Endodermal cell (in vitro differentiated cells): ENCODE measurements around the gene PSMG4. TPM values are rescaled to one million over a fixed set of nuclear protein-coding genes. Genes with fewer than 3 reads are reported as not detected.
A peak's percentile ranks its signal among the peaks of the same experiment; 100 is the strongest.

Experiments
- DNase-seq: peaks from one replicate; pipeline ENCODE4 v3.0.0-alpha.2; 2017
- H3K27ac ChIP-seq: 2 replicates; pipeline ENCODE4 v1.5.1; 2013; ENCODE audit warnings: mild to moderate bottlenecking, low read depth, low read length, moderate library complexity
- H3K27me3 ChIP-seq: 2 replicates; pipeline ENCODE4 v1.6.1; 2013; ENCODE audit warnings: mild to moderate bottlenecking, low read length, moderate library complexity; ENCODE audit not compliant: insufficient read depth, control insufficient read depth, poor library complexity, severe bottlenecking
- H3K36me3 ChIP-seq: 2 replicates; pipeline ENCODE4 v1.7.0; 2013; ENCODE audit warnings: mild to moderate bottlenecking, low read length, moderate library complexity; ENCODE audit not compliant: control insufficient read depth, insufficient read depth
- H3K4me1 ChIP-seq: one replicate; pipeline ENCODE4 v1.7.0; 2013; ENCODE audit warnings: low read length; ENCODE audit not compliant: control insufficient read depth, insufficient read depth
- H3K4me3 ChIP-seq: 2 replicates; pipeline ENCODE4 v1.5.1; 2013; ENCODE audit warnings: mild to moderate bottlenecking, low read length, moderate library complexity
- H3K9ac ChIP-seq: 2 replicates; pipeline ENCODE4 v1.6.1; 2013; ENCODE audit warnings: mild to moderate bottlenecking, low read length, moderate library complexity; ENCODE audit not compliant: poor library complexity, severe bottlenecking; ENCODE audit errors: extremely low read depth
- H3K9me3 ChIP-seq: 2 replicates; pipeline ENCODE4 v1.6.1; 2013; ENCODE audit warnings: mild to moderate bottlenecking, low read length, moderate library complexity; ENCODE audit not compliant: control insufficient read depth
- H3K27ac Mint-ChIP-seq: 2 replicates; pipeline ENCODE4 v1.8.0; 2020; ENCODE audit warnings: mixed read lengths
- H3K27me3 Mint-ChIP-seq: 2 replicates; pipeline ENCODE4 v1.8.0; 2021; ENCODE audit warnings: mild to moderate bottlenecking, mixed read lengths; ENCODE audit not compliant: insufficient read depth
- H3K36me3 Mint-ChIP-seq: 2 replicates; pipeline ENCODE4 v1.8.0; 2020; ENCODE audit warnings: low read depth, mixed read lengths
- H3K4me1 Mint-ChIP-seq: 2 replicates; pipeline ENCODE4 v1.8.0; 2020; ENCODE audit warnings: mixed read lengths
- H3K4me3 Mint-ChIP-seq: 2 replicates; pipeline ENCODE4 v1.8.0; 2020; ENCODE audit warnings: mild to moderate bottlenecking, moderate library complexity, mixed read lengths
- H3K9me3 Mint-ChIP-seq: 2 replicates; pipeline ENCODE4 v1.8.0; 2020; ENCODE audit warnings: mild to moderate bottlenecking, mixed read lengths
- WGBS, 2 experiments: methylation state at CpG; one replicate each; pipeline versions ENCODE4 v1.1.5 to v1.1.7; 2013; ENCODE audit warnings: missing lambda C conversion rate in 2 of 2, mixed read lengths in 1 of 2; ENCODE audit not compliant: insufficient coverage in 1 of 2, insufficient read length in 1 of 2; 5-methylcytosine and 5-hydroxymethylcytosine counted together
- total RNA-seq, 2 donors: library from RNA; stranded (reverse); fragmentation: NEBNext Ultra II Directional in 1 of 2; extraction: Animal tissue kit (Norgen Biotek cat#: 25700) in 1 of 2; gene quantifications; 2 replicates in 1 of 2; 3 replicates in 1 of 2; pipeline ENCODE4 v1.2.1, GENCODE V29; 2021
- TF ChIP-seq, protein P1 (sequence below): fragments of 200-600 bp; sonication (generic); conservative IDR thresholded peaks from 2 replicates; pipeline ENCODE4 v1.5.0; 2021; ENCODE audit warnings: antibody characterized with exemption, mild to moderate bottlenecking

PSMG4 gene
- total RNA-seq, 2 donors from 2014 or later: 16.0 to 21.5 TPM

GRCh38 chr6:3314621-3315467 lies 56.1 kb downstream of the PSMG4 start:
- TF ChIP-seq, protein P1, sequence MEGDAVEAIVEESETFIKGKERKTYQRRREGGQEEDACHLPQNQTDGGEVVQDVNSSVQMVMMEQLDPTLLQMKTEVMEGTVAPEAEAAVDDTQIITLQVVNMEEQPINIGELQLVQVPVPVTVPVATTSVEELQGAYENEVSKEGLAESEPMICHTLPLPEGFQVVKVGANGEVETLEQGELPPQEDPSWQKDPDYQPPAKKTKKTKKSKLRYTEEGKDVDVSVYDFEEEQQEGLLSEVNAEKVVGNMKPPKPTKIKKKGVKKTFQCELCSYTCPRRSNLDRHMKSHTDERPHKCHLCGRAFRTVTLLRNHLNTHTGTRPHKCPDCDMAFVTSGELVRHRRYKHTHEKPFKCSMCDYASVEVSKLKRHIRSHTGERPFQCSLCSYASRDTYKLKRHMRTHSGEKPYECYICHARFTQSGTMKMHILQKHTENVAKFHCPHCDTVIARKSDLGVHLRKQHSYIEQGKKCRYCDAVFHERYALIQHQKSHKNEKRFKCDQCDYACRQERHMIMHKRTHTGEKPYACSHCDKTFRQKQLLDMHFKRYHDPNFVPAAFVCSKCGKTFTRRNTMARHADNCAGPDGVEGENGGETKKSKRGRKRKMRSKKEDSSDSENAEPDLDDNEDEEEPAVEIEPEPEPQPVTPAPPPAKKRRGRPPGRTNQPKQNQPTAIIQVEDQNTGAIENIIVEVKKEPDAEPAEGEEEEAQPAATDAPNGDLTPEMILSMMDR: no peak
- Mint-ChIP-seq H3K4me1 (no peaks in the 10 kb centered on the region), H3K9me3 (no peaks in the 10 kb centered on the region), H3K4me3 (no peak overlapping the region), H3K36me3 (no peaks in the 10 kb centered on the region), H3K27me3 (peaks cover 1% of the 10 kb centered on the region), H3K27ac (no peak overlapping the region)
- Histone ChIP-seq H3K4me1 (peaks cover 4% of the 10 kb centered on the region), H3K9me3 (no peaks in the 10 kb centered on the region), H3K27ac (no peak overlapping the region), H3K27me3 (no peaks in the 10 kb centered on the region), H3K36me3 (no peaks in the 10 kb centered on the region), H3K4me3 (no peak overlapping the region), H3K9ac (no peak overlapping the region)
- WGBS, 2 experiments: 94 to 97% methylated on average over 16 to 20 of the region's 20 CpGs
- peak; percentile 33 for DNase-seq

DNA sequence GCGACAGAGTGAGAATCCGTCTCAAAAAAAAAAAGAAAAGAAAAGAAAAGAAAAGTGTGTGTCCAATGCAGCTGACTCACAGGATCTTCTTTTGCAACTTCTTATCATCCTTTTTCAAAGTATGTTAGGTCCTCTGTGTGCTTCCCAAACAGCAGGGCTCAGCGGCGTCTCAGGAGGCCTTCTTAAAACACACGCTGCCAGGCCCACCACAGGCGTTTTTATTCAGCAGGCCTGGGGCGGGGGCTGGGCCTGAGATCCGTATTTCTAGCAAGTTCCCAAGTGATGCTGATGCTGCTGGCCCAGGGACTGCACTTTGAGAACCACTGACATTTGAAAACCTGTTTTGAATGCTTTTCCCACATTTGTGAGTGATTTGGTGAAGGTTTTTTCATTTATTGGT lies 57.1 kb downstream of the PSMG4 start:
- H3K27ac ChIP-seq: no peak overlapping the region
- no peaks in the 10 kb centered on the region for H3K4me1 Mint-ChIP-seq
- no peaks in the 10 kb centered on the region for H3K9me3 ChIP-seq
- no peak overlapping the region for H3K9ac ChIP-seq
- H3K27ac Mint-ChIP-seq: no peak overlapping the region
- WGBS, 2 experiments: 79 to 89% methylated on average over 8 of the region's 8 CpGs
- no peaks in the 10 kb centered on the region for H3K27me3 ChIP-seq
- no peaks in the 10 kb centered on the region for H3K9me3 Mint-ChIP-seq
- TF ChIP-seq, protein P1: no peak
- H3K4me3 Mint-ChIP-seq: no peak overlapping the region
- no peaks in the 10 kb centered on the region for H3K36me3 ChIP-seq
- DNase-seq: peak; percentile 38
- H3K36me3 Mint-ChIP-seq: no peaks in the 10 kb centered on the region
- H3K27me3 Mint-ChIP-seq: peaks cover 1% of the 10 kb centered on the region
- H3K4me3 ChIP-seq: no peak overlapping the region
- peaks cover 4% of the 10 kb centered on the region for H3K4me1 ChIP-seq

- Histone ChIP-seq H3K36me3 (no peaks in the 10 kb centered on the region), H3K27ac (no peak overlapping the region), H3K4me1 (peaks cover 4% of the 10 kb centered on the region), H3K9ac (no peak overlapping the region), H3K4me3 (no peak overlapping the region), H3K27me3 (no peaks in the 10 kb centered on the region), H3K9me3 (no peaks in the 10 kb centered on the region)
- DNase-seq: peak; percentile 27
- Mint-ChIP-seq H3K9me3 (no peaks in the 10 kb centered on the region), H3K4me3 (no peak overlapping the region), H3K4me1 (no peaks in the 10 kb centered on the region), H3K36me3 (no peaks in the 10 kb centered on the region), H3K27ac (no peak overlapping the region), H3K27me3 (peaks cover 1% of the 10 kb centered on the region)
- TF ChIP-seq, protein P1: no peak
- WGBS, 2 experiments: 93% methylated on average over 9 of the region's 9 CpGs
These were observed 57.6 kb downstream of the PSMG4 start for GRCh38 chr6:3316331-3316730.
